OCI-LY1 (cell line): Measurements from ENCODE around the gene PGF.

Experiments
- H2AFZ ChIP-seq: fragments of 200-600 bp; sonication (generic), shearing (Covaris generic); 2 replicates; pipeline ENCODE4 v1.6.0; 2014; ENCODE audit warnings: antibody characterized with exemption, mild to moderate bottlenecking, low read length
- H3F3A ChIP-seq: fragments of 200-600 bp; sonication (generic), shearing (Covaris generic); 2 replicates; pipeline ENCODE4 v1.6.0; 2014; ENCODE audit warnings: mild to moderate bottlenecking, antibody characterized with exemption, low read length, moderate library complexity; ENCODE audit not compliant: insufficient read depth
- H3K27ac ChIP-seq: fragments of 200-600 bp; sonication (generic); 2 replicates; pipeline ENCODE4 v1.5.1; 2014; ENCODE audit warnings: low read length, mixed run types, mild to moderate bottlenecking, low read depth; ENCODE audit not compliant: poor library complexity, severe bottlenecking
- H3K27me3 ChIP-seq: fragments of 200-600 bp; sonication (generic); 2 replicates; pipeline ENCODE4 v1.6.0; 2014; ENCODE audit warnings: antibody characterized with exemption, mild to moderate bottlenecking, low read length, moderate library complexity; ENCODE audit not compliant: insufficient read depth
- H3K36me3 ChIP-seq: fragments of 200-600 bp; sonication (generic); 2 replicates; pipeline ENCODE4 v1.6.1; 2014; ENCODE audit warnings: mild to moderate bottlenecking, antibody characterized with exemption, low read length, moderate library complexity, mixed read lengths; ENCODE audit not compliant: insufficient read depth
- H3K4me1 ChIP-seq: fragments of 200-600 bp; sonication (generic); 2 replicates; pipeline ENCODE4 v1.5.1; 2014; ENCODE audit warnings: mild to moderate bottlenecking, low read length, moderate library complexity; ENCODE audit not compliant: insufficient read depth, severe bottlenecking
- H3K4me2 ChIP-seq: fragments of 200-600 bp; sonication (generic), shearing (Covaris generic); 2 replicates; pipeline ENCODE4 v1.6.1; 2014; ENCODE audit warnings: low read length
- H3K4me3 ChIP-seq: fragments of 200-600 bp; sonication (generic); 2 replicates; pipeline ENCODE4 v1.5.1; 2014; ENCODE audit warnings: low read length, low read depth, mild to moderate bottlenecking, mixed read lengths; ENCODE audit not compliant: poor library complexity, severe bottlenecking
- H3K79me2 ChIP-seq: fragments of 200-600 bp; shearing (Covaris generic); 2 replicates; pipeline ENCODE4 v1.6.1; 2016; ENCODE audit warnings: mixed run types, low read length, mixed read lengths; ENCODE audit not compliant: insufficient read depth
- H3K9ac ChIP-seq: fragments of 200-600 bp; sonication (generic), shearing (Covaris generic); 2 replicates; pipeline ENCODE4 v1.6.1; 2014; ENCODE audit warnings: mild to moderate bottlenecking, low read length, mixed read lengths
- H3K9me2 ChIP-seq: fragments of 200-600 bp; sonication (generic), shearing (Covaris generic); 2 replicates; pipeline ENCODE4 v1.6.1; 2014; ENCODE audit warnings: low read depth, mild to moderate bottlenecking, low read length, mixed read lengths
- H3K9me3 ChIP-seq: fragments of 200-600 bp; shearing (Covaris generic); 2 replicates; pipeline ENCODE4 v1.6.1; 2014; ENCODE audit warnings: low read length, mixed read lengths
- H4K20me1 ChIP-seq: fragments of 200-600 bp; sonication (generic), shearing (Covaris generic); 2 replicates; pipeline ENCODE4 v1.6.0; 2016; ENCODE audit warnings: mild to moderate bottlenecking, low read length; ENCODE audit not compliant: insufficient read depth
- CTCF ChIP-seq: fragments of 200-600 bp; sonication (generic), shearing (Covaris generic); IDR thresholded peaks from 2 replicates; pipeline ENCODE4 v1.5.1; 2017; ENCODE audit warnings: mild to moderate bottlenecking, antibody characterized with exemption, low read length, moderate library complexity, mixed read lengths
- EZH2 ChIP-seq: fragments of 200-600 bp; sonication (generic), shearing (Covaris generic); IDR thresholded peaks from 2 replicates; pipeline ENCODE4 v1.8.0; 2017; ENCODE audit warnings: borderline replicate concordance, mixed run types, mild to moderate bottlenecking, antibody characterized with exemption, low read length, moderate library complexity, mixed read lengths

PGF gene

DNA sequence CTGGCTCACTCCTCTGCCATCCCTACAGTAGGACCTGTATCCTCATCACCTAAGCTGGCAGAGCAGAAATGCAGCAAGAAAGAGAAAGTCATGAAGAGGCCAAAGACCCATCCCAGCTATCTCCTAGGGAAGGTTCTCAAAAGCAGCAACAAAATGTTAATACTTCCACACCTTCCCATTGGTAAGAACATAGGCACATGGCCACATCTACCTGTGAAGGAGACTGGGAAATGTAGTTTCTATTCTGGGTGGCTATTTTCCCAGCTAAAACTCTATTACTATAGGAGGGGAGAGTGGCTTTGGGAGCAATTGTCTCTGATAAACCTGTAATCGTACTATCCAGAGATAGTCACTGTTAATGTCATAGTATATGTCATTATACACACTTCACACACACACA is 33.6 kb upstream of the PGF start:
- TF ChIP-seq CTCF, result no peak
- Histone ChIP-seq H3K9ac (no peak overlapping the region), H3K9me3 (no peaks in the 10 kb centered on the region), H3K27me3 (no peaks in the 10 kb centered on the region), H4K20me1 (no peaks in the 10 kb centered on the region), H3K9me2 (no peaks in the 10 kb centered on the region), H3K79me2 (no peaks in the 10 kb centered on the region), H3F3A (no peaks in the 10 kb centered on the region), H3K4me2 (no peak overlapping the region), H3K4me1 (no peaks in the 10 kb centered on the region), H3K27ac (no peak overlapping the region), H2AFZ (no peak overlapping the region), H3K36me3 (no peaks in the 10 kb centered on the region), H3K4me3 (no peak overlapping the region)

DNA sequence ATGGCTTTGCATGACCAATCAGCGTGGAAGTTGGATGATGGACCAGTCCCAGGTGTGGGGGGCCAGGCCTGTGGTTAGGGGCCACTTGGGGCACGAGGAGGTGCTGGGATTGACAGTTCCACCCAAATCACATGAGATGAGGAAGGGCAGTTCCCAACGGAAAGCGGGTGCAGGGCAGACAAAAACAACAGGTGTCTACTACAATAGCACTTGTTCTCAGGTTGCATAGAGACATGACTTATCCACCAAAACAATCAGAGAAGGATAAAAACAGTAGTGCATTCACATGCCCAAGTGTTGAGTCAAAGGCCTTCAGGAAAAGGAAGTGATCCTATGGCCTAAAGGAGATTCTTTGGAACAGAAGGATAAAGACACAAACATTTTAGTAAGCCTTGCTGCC is 32.7 kb upstream of the PGF start:
- H3K9me3 ChIP-seq, result no peaks in the 10 kb centered on the region
- TF ChIP-seq CTCF, result no peak
- TF ChIP-seq EZH2, result no peak
- no peaks in the 10 kb centered on the region for H3K4me1 ChIP-seq
- no peak overlapping the region for H3K4me3 ChIP-seq
- no peak overlapping the region for H3K4me2 ChIP-seq
- no peaks in the 10 kb centered on the region for H4K20me1 ChIP-seq
- no peaks in the 10 kb centered on the region for H3K79me2 ChIP-seq
- no peaks in the 10 kb centered on the region for H3K27me3 ChIP-seq
- no peaks in the 10 kb centered on the region for H3K9me2 ChIP-seq
- H3K36me3 ChIP-seq, result no peaks in the 10 kb centered on the region
- H3K9ac ChIP-seq, result no peak overlapping the region
- H3F3A ChIP-seq, result no peaks in the 10 kb centered on the region
- no peak overlapping the region for H2AFZ ChIP-seq
- H3K27ac ChIP-seq, result no peak overlapping the region

GRCh38 chr14:74985806-74986205 is 30.4 kb upstream of the PGF start:
- no peak overlapping the region for H3K4me3 ChIP-seq
- no peaks in the 10 kb centered on the region for H3K36me3 ChIP-seq
- H3K4me2 ChIP-seq, result no peak overlapping the region
- TF ChIP-seq CTCF, result no peak
- no peak for TF ChIP-seq EZH2
- H3K9ac ChIP-seq, result no peak overlapping the region
- no peaks in the 10 kb centered on the region for H3F3A ChIP-seq
- no peak overlapping the region for H2AFZ ChIP-seq
- no peaks in the 10 kb centered on the region for H3K4me1 ChIP-seq
- no peaks in the 10 kb centered on the region for H3K27me3 ChIP-seq
- no peak overlapping the region for H3K27ac ChIP-seq
- H3K9me2 ChIP-seq, result no peaks in the 10 kb centered on the region
- no peaks in the 10 kb centered on the region for H4K20me1 ChIP-seq
- H3K9me3 ChIP-seq, result no peaks in the 10 kb centered on the region
- no peaks in the 10 kb centered on the region for H3K79me2 ChIP-seq
